ENCODE results near the gene TMEM109. TPM values are rescaled to one million over a fixed set of nuclear protein-coding genes. Genes with fewer than 3 reads are reported as not detected.

Gene TMEM109
- total RNA-seq, 4 donors from 2014 or later = 107 to 132 (median 120) TPM

GRCh38 chr11:60918251-60918938 lies 4.4 kb downstream of the TMEM109 start:
- H3K27me3 ChIP-seq = no peaks in the 10 kb centered on the region
- no peak overlapping the region for H3K27ac ChIP-seq
- no peaks in the 10 kb centered on the region for H3K9me3 ChIP-seq
- 85 to 88% methylated on average over 4 of the region's 4 CpGs for WGBS, 2 donors (ENCODE audit: low coverage in 1 of 2)
- peaks cover 0 to 38% of the 10 kb centered on the region in 2 donors for H3K36me3 ChIP-seq
- no peak for ATAC-seq
- H3K4me1 ChIP-seq = peaks cover 0 to 66% (median 16%) of the 10 kb centered on the region in 3 donors
- no peak overlapping the region for H3K4me3 ChIP-seq
- TF ChIP-seq POLR2AphosphoS5 (IDR thresholded peaks at IDR 0.05) = no peak

- ATAC-seq = no peak
- H3K4me1 ChIP-seq = peaks cover 0 to 68% (median 18%) of the 10 kb centered on the region in 3 donors
- H3K4me3 ChIP-seq = no peak overlapping the region
- WGBS, 2 donors (ENCODE audit: low coverage in 1 of 2) = 52 to 80% methylated on average over 1 to 2 of the region's 2 CpGs
- peaks cover 0 to 40% of the 10 kb centered on the region in 2 donors for H3K36me3 ChIP-seq
- peaks cover 2% of the 10 kb centered on the region for H3K27me3 ChIP-seq
- H3K27ac ChIP-seq = no peak overlapping the region
- H3K9me3 ChIP-seq = no peaks in the 10 kb centered on the region
- TF ChIP-seq POLR2AphosphoS5 (IDR thresholded peaks at IDR 0.05) (no peak), EP300 (IDR thresholded peaks at IDR 0.05) (no peak), POLR2A (IDR thresholded peaks at IDR 0.05) (no peak), CTCF (IDR thresholded peaks at IDR 0.05) (no peak)
These were observed 4.9 kb downstream of the TMEM109 start for GRCh38 chr11:60918939-60919265.

- H3K9me3 ChIP-seq = no peaks in the 10 kb centered on the region
- no peak for ATAC-seq
- WGBS, 2 donors (ENCODE audit: low coverage in 1 of 2) = 56 to 71% methylated on average over 1 of the region's 1 CpG
- H3K4me3 ChIP-seq = no peak overlapping the region
- TF ChIP-seq POLR2AphosphoS5 (IDR thresholded peaks at IDR 0.05) (no peak), CTCF (IDR thresholded peaks at IDR 0.05) (no peak)
- H3K36me3 ChIP-seq = peaks cover 0 to 40% of the 10 kb centered on the region in 2 donors
- peaks cover 7% of the 10 kb centered on the region for H3K27me3 ChIP-seq
- peaks cover 0 to 73% (median 20%) of the 10 kb centered on the region in 3 donors for H3K4me1 ChIP-seq
- H3K27ac ChIP-seq = no peak overlapping the region
These were observed 5.4 kb downstream of the TMEM109 start for GRCh38 chr11:60919320-60919719.

GRCh38 chr11:60919956-60920355 lies 6.0 kb downstream of the TMEM109 start:
- TF ChIP-seq POLR2AphosphoS5 (IDR thresholded peaks at IDR 0.05) (no peak), EP300 (IDR thresholded peaks at IDR 0.05) (no peak), POLR2A (IDR thresholded peaks at IDR 0.05) (no peak), CTCF (IDR thresholded peaks at IDR 0.05) (no peak)
- H3K27me3 ChIP-seq = peaks cover 13% of the 10 kb centered on the region
- no peak overlapping the region for H3K27ac ChIP-seq
- no peaks in the 10 kb centered on the region for H3K9me3 ChIP-seq
- H3K36me3 ChIP-seq = peaks cover 0 to 40% of the 10 kb centered on the region in 2 donors
- H3K4me1 ChIP-seq = peaks cover 0 to 75% (median 25%) of the 10 kb centered on the region in 3 donors
- no peak for ATAC-seq
- no peak overlapping the region for H3K4me3 ChIP-seq
- WGBS, 2 donors (ENCODE audit: low coverage in 1 of 2) = 11 to 38% methylated on average over 2 of the region's 2 CpGs

GRCh38 chr11:60921259-60921658 lies 7.3 kb downstream of the TMEM109 start:
- Histone ChIP-seq H3K27ac (no peak overlapping the region), H3K4me3 (no peak overlapping the region), H3K4me1 (peaks cover 0 to 70% (median 22%) of the 10 kb centered on the region in 3 donors), H3K9me3 (no peaks in the 10 kb centered on the region), H3K27me3 (peaks cover 25% of the 10 kb centered on the region), H3K36me3 (peaks cover 0 to 40% of the 10 kb centered on the region in 2 donors)
- WGBS, 2 donors (ENCODE audit: low coverage in 1 of 2) = 96% methylated on average over 7 of the region's 11 CpGs; no CpG with 5 or more reads in 1 of the 2 donors
- no peak for ATAC-seq
- no peak for TF ChIP-seq EP300 (IDR thresholded peaks at IDR 0.05)
- no peak for TF ChIP-seq POLR2A (IDR thresholded peaks at IDR 0.05)
- TF ChIP-seq CTCF (IDR thresholded peaks at IDR 0.05) = no peak
- no peak for TF ChIP-seq POLR2AphosphoS5 (IDR thresholded peaks at IDR 0.05)
